Measurements from ENCODE around the gene GTF3C1. TPM values are rescaled to one million over a fixed set of nuclear protein-coding genes. Genes with fewer than 3 reads are reported as not detected.

Gene GTF3C1
- total RNA-seq, 1 donor: 38.5 TPM

DNA sequence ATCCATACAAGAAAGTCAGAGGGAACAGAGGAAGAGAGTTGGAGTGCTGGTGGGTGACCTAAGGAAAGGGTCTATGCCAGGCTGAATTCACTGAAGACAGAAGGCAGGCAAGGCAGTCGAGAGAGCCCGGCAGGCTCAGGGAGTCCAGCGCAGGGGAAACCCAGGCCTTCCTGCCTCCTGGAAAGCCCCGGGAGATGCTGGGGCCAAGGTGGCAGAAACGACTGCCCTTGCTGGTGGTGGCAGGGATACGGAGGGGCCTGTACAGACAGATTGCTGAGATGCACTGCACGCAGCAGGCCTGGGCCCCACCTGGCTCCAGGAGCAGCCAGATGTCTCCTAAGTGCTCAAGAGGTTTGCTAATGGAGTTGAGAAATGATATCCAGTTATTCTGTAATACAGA lies 59.8 kb downstream of the GTF3C1 start:
- Histone ChIP-seq H3K4me3 (ENCODE audit: low read length) (no peak overlapping the region), H3K9me3 (ENCODE audit: low read depth, low read length) (no peaks in the 10 kb centered on the region), H3K27me3 (ENCODE audit: insufficient read depth, low read length) (no peaks in the 10 kb centered on the region), H3K4me1 (ENCODE audit: insufficient read depth, low read length) (no peaks in the 10 kb centered on the region)

DNA sequence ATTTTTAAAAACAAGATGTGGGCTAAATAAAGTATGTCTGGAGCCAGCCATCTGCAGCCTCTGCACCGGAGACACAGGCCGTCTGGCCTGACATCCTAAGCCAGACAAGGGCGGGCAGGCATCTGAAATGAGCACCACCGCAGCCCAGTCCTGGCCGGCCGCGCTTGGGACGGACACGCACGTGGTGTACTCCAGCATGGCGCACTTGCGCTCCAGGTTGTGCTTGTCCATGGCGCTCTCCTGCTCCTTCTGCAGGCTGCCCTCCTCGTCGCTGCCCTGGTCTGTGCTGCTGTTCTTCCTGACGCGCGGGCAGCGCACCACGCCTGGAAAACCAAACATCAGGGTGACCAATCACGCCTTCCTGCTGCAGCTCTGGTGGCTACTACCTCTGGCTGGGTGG lies 60.3 kb downstream of the GTF3C1 start:
- Histone ChIP-seq H3K4me3 (ENCODE audit: low read length) (no peak overlapping the region), H3K27me3 (ENCODE audit: insufficient read depth, low read length) (no peaks in the 10 kb centered on the region), H3K4me1 (ENCODE audit: insufficient read depth, low read length) (no peaks in the 10 kb centered on the region), H3K9me3 (ENCODE audit: low read depth, low read length) (no peaks in the 10 kb centered on the region)

DNA sequence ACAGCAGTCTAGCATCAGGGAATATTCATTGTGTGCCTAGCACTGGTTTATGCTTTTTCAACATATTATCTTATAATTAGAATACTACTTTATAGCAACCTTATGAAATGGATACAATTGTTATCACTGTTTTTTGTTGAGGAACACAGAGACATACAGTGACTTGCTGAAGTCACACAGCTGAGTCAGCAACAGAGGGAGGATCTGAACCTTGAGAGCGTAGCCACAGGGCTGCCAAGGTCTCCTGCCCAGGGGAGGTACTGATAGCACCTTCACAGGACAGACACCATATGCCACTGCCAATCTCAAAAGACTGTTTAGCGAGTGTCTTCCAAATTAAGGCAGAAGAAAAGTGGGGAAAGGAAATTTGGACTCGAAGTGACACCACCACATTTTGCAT lies 63.0 kb downstream of the GTF3C1 start:
- Histone ChIP-seq H3K27me3 (ENCODE audit: insufficient read depth, low read length) (no peaks in the 10 kb centered on the region), H3K9me3 (ENCODE audit: low read depth, low read length) (no peaks in the 10 kb centered on the region), H3K4me3 (ENCODE audit: low read length) (no peak overlapping the region), H3K4me1 (ENCODE audit: insufficient read depth, low read length) (no peaks in the 10 kb centered on the region)

DNA sequence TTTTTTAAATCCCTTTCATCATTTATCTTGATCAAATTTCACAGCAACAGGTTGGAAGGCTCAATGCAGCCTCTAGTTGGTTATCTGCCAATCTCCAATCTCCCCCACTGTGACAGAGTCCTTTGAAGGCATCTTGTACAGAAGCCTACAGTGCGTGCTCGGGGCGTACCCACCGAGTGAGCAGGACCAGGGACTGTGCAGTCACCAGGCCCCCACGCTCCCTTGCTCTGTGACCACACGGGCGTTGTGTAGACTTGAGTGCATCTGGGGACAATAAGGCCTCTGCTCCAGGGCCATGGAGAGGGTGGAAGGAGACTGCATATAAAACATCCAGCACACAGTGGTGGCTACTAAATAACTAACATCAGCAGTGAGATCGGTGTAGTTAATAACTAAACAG lies 63.4 kb downstream of the GTF3C1 start:
- Histone ChIP-seq H3K4me1 (ENCODE audit: insufficient read depth, low read length) (no peaks in the 10 kb centered on the region), H3K27me3 (ENCODE audit: insufficient read depth, low read length) (no peaks in the 10 kb centered on the region), H3K9me3 (ENCODE audit: low read depth, low read length) (no peaks in the 10 kb centered on the region), H3K4me3 (ENCODE audit: low read length) (no peak overlapping the region)

DNA sequence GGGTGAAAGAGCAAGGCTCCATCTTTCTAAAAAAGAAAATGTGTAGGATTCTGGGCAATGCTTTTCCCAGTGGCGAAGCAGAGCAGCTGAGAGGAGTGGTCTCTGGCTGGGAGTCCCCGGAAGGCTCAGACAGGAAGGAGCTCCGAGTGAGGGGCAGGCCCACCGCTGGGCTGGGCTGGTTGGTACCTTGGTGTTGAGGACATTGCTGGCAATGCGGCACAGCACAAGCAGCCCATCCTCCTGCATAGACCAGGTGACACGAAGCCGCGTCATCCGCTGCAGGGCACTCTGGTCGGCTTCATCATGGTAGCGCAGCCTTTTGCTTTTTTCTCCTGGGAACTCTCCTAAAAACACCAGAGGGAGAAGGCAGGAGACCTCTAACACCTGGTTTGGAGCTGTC lies 63.9 kb downstream of the GTF3C1 start:
- Histone ChIP-seq H3K4me1 (ENCODE audit: insufficient read depth, low read length) (no peaks in the 10 kb centered on the region), H3K27me3 (ENCODE audit: insufficient read depth, low read length) (no peaks in the 10 kb centered on the region), H3K4me3 (ENCODE audit: low read length) (no peak overlapping the region), H3K9me3 (ENCODE audit: low read depth, low read length) (no peaks in the 10 kb centered on the region)

DNA sequence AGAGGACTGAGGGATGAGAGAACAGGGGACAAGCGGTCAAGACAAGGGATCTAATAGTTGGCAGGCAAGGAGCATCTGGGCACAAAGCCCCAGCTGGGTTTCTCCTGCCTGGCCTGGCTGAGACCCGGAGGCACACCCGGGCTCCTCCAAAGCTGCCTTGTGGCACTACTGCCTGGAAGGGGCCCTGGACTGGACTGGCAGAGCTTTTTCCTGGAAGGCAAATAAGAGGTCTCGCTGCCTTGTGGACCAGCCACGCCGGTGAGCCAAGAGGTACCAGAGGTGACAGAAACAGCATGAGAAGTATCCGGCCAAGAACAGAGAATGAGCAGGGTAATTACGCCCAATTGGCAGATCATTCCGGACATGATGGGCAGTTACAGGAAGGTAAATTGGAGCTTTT lies 64.6 kb downstream of the GTF3C1 start:
- no peaks in the 10 kb centered on the region for H3K4me1 ChIP-seq (ENCODE audit: insufficient read depth, low read length)
- H3K27me3 ChIP-seq (ENCODE audit: insufficient read depth, low read length): no peaks in the 10 kb centered on the region
- H3K9me3 ChIP-seq (ENCODE audit: low read depth, low read length): no peaks in the 10 kb centered on the region
- H3K4me3 ChIP-seq (ENCODE audit: low read length): no peak overlapping the region

DNA sequence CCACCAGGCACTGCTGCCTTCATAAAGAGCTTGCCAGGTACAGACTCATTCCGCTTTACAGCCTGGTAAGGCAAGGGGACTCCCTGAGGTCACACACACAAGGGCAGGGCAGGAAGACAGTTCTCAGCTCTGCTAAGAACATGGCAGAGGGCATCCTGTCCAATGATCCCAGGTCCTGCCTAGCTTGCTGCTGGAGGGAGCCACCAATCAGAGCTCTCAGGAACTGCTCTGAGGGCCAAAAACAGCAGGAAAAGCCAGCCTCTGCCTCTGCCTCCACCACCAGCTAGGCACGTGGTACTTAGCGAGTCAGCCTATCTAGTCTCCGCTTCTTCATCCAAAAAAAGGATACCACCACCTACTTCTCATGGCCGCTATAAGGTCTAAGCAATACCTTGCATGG lies 66.1 kb downstream of the GTF3C1 start:
- Histone ChIP-seq H3K9me3 (ENCODE audit: low read depth, low read length) (no peaks in the 10 kb centered on the region), H3K4me3 (ENCODE audit: low read length) (no peak overlapping the region), H3K4me1 (ENCODE audit: insufficient read depth, low read length) (no peaks in the 10 kb centered on the region), H3K27me3 (ENCODE audit: insufficient read depth, low read length) (no peaks in the 10 kb centered on the region)

DNA sequence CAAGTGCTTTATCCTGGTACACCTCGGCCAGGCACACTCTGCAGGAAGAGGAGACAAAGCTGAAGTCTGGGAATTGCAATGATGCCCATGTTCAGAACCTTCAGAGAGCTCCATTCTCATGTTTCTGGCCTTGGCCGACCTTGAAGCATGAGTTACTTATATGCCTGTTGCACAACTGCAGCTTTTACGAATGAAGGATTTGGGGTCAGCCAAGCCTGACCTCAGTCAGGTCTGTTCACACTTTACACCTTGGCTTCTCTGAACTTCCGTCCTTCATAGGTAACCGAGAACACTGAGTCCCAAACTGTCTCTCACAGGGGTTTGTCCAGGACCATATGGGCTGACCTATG lies 66.7 kb downstream of the GTF3C1 start:
- no peaks in the 10 kb centered on the region for H3K9me3 ChIP-seq (ENCODE audit: low read depth, low read length)
- H3K27me3 ChIP-seq (ENCODE audit: insufficient read depth, low read length): no peaks in the 10 kb centered on the region
- H3K4me1 ChIP-seq (ENCODE audit: insufficient read depth, low read length): no peaks in the 10 kb centered on the region
- no peak overlapping the region for H3K4me3 ChIP-seq (ENCODE audit: low read length)

DNA sequence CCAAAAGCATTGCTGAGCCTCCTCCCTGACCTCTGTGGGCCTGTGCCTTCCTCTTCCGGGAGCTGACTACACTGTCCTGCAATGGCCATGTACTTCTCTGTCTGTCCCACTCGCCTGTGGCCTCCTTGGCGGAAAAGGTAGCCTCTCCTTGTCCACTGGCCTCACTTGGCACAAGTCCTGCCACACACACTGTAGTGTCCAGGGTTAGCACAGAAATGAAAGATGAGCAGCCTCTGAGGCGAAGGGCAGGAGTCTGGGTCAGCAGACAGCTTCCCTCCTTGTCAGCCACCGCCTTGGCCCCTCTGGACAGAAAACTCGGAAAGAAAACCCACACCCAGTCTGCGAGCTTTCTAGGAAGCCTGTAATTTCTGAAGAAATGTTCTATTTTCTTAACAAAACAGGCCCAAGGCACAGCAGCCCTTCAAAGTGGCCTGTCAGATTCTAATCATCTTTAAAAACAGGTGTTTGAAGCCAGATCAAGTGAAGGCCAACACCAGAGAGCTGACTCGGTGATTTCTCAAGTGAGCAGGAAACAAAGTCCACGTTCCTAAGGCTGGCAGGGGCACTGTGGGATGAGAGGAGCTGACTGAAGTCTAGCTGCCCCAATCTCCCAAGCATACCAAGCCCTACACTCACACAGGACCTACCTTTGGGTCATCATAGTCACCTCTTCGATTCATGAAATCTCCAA lies 67.2 kb downstream of the GTF3C1 start:
- Histone ChIP-seq H3K4me1 (ENCODE audit: insufficient read depth, low read length) (no peaks in the 10 kb centered on the region), H3K4me3 (ENCODE audit: low read length) (no peak overlapping the region), H3K27me3 (ENCODE audit: insufficient read depth, low read length) (no peaks in the 10 kb centered on the region), H3K9me3 (ENCODE audit: low read depth, low read length) (no peaks in the 10 kb centered on the region)

DNA sequence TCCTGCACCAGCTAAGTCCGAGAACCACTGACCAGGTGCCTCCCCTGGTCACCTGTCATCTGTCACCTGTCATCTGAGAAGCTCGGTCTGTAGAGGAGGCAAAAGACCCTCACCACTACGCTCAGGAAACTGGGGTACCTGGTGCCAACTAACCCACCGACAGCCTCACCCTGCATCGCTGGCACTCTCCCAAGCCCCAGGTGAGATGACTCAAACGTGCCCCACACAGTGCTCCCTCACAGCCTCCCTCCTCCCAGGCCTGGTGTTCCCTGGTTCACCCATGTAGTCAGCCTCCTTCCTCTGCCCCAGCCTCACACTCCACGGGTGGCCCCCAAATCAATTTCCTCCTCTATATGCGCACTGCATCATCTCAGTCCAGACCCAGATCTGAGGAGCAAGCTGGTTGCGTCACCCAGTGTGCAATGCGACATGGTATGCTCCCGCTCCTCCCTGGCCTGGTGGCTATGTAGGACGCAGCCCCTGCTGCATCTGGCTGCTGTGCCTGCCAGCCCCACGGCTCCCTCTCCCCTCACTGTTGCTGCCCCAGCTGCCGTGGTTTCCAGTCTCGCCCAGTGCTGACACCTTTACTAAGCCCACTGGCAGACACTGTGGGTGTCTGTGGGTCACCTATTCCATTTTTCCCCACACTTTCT lies 68.3 kb downstream of the GTF3C1 start:
- no peaks in the 10 kb centered on the region for H3K9me3 ChIP-seq (ENCODE audit: low read depth, low read length)
- H3K4me1 ChIP-seq (ENCODE audit: insufficient read depth, low read length): no peaks in the 10 kb centered on the region
- no peak overlapping the region for H3K4me3 ChIP-seq (ENCODE audit: low read length)
- H3K27me3 ChIP-seq (ENCODE audit: insufficient read depth, low read length): no peaks in the 10 kb centered on the region

DNA sequence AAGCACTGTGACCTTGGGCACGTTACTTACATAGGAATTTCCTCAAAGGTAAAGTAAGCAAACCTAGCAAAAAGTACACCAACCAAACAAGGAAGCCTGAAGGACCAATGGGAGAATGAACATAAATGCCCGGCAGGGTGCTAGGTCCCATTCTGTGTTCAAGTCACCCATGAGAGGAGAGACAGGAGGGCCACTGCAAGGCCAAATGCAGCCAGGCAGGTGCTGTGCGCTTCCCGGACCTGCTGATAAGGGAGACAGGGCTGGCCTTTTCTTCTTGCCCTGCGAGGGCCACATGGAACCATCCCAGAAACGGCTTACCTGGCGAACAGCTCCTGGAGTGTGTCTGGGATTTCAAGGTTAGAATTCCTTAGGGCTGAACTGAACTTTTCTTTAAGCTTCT lies 69.0 kb downstream of the GTF3C1 start:
- H3K9me3 ChIP-seq (ENCODE audit: low read depth, low read length): no peaks in the 10 kb centered on the region
- no peak overlapping the region for H3K4me3 ChIP-seq (ENCODE audit: low read length)
- H3K27me3 ChIP-seq (ENCODE audit: insufficient read depth, low read length): no peaks in the 10 kb centered on the region
- no peaks in the 10 kb centered on the region for H3K4me1 ChIP-seq (ENCODE audit: insufficient read depth, low read length)

DNA sequence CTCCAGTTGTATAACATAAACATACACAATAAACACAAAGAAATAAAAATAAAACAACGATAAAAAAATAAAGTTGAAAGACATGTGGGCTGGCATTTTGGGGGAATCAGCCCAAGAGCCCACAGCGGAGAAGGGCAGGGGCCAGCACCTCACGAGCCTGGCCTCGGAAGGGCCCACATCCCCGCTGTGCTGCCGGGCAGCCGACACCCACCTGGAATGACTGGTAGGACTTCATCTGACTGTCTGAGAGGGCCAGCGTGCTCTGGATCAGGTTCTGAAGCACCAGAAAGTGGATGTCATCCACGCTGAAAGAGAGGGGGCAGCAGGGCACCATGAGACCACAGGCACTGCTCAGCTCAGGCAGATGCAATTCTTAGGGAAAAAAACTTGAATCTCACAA lies 73.5 kb downstream of the GTF3C1 start:
- no peak overlapping the region for H3K4me3 ChIP-seq (ENCODE audit: low read length)
- H3K27me3 ChIP-seq (ENCODE audit: insufficient read depth, low read length): no peaks in the 10 kb centered on the region
- H3K4me1 ChIP-seq (ENCODE audit: insufficient read depth, low read length): no peaks in the 10 kb centered on the region
- H3K9me3 ChIP-seq (ENCODE audit: low read depth, low read length): no peaks in the 10 kb centered on the region

DNA sequence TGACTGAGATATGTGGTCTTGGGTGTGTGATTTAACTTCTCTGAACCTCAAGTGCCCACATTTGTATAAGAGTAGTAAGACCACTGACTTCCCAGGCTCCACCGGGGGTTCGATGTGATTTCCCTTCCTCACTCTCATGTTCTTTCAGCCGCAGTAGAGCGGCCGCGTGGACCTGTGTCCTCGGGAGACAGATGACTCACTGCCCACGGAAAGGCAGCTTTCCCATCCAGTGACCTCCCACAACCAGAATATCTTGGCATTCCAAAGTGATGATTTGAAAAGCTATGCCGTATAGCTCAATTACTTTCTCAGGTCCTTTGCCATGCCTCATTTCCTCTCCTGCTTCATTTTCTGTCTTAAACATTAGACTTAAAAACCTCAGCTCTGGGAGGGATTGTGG lies 74.2 kb downstream of the GTF3C1 start:
- H3K27me3 ChIP-seq (ENCODE audit: insufficient read depth, low read length): no peaks in the 10 kb centered on the region
- no peaks in the 10 kb centered on the region for H3K4me1 ChIP-seq (ENCODE audit: insufficient read depth, low read length)
- no peaks in the 10 kb centered on the region for H3K9me3 ChIP-seq (ENCODE audit: low read depth, low read length)
- no peak overlapping the region for H3K4me3 ChIP-seq (ENCODE audit: low read length)

DNA sequence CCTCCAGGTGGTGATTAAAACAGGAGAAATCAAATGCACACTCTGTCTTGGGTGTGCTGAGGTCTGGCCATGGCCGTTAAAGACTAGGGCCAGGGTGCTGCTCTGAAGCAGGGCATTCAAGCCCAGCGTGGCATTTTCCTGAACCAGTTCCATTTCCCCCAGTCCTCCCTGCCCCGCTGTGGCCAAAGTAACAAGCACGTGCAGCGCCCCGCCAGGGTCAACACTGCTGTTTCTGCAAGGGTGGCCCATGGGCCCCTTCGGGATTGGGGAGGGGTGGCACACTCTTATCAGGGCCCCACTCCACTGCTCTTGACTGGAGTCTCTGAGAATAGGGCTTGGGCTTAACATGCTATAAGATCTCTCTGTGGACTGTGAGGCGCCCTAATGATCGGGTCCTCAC lies 74.8 kb downstream of the GTF3C1 start:
- no peaks in the 10 kb centered on the region for H3K9me3 ChIP-seq (ENCODE audit: low read depth, low read length)
- H3K4me1 ChIP-seq (ENCODE audit: insufficient read depth, low read length): no peaks in the 10 kb centered on the region
- no peak overlapping the region for H3K4me3 ChIP-seq (ENCODE audit: low read length)
- no peaks in the 10 kb centered on the region for H3K27me3 ChIP-seq (ENCODE audit: insufficient read depth, low read length)

DNA sequence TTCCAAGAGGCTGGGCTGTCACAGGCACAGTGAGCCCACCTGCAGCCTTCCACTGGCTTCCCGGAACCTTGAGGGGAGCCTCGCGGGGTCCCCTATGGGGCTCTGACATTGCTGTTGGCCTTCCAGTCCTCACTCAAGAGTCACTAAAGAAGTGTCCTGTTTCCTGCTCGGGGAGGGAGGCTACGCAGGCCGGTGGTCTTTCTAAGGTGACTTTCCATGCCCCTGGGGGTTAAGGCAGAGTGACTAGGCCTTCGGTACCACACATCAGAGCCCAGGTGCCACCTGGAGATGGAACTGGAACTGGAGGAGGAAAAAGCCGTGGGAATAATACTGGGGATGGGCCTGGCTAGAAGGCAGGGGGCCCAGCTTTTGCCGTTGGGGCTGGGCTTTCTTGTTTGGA lies 75.7 kb downstream of the GTF3C1 start:
- Histone ChIP-seq H3K9me3 (ENCODE audit: low read depth, low read length) (no peaks in the 10 kb centered on the region), H3K4me3 (ENCODE audit: low read length) (no peak overlapping the region), H3K4me1 (ENCODE audit: insufficient read depth, low read length) (no peaks in the 10 kb centered on the region), H3K27me3 (ENCODE audit: insufficient read depth, low read length) (no peaks in the 10 kb centered on the region)

All from mononuclear cell (primary cell).